ENCODE data around the gene MYO6. TPM values are rescaled to one million over a fixed set of nuclear protein-coding genes. Genes with fewer than 3 reads are reported as not detected.

Gene MYO6
- total RNA-seq, 1 experiment from 2014 or later = 44.1 TPM

DNA sequence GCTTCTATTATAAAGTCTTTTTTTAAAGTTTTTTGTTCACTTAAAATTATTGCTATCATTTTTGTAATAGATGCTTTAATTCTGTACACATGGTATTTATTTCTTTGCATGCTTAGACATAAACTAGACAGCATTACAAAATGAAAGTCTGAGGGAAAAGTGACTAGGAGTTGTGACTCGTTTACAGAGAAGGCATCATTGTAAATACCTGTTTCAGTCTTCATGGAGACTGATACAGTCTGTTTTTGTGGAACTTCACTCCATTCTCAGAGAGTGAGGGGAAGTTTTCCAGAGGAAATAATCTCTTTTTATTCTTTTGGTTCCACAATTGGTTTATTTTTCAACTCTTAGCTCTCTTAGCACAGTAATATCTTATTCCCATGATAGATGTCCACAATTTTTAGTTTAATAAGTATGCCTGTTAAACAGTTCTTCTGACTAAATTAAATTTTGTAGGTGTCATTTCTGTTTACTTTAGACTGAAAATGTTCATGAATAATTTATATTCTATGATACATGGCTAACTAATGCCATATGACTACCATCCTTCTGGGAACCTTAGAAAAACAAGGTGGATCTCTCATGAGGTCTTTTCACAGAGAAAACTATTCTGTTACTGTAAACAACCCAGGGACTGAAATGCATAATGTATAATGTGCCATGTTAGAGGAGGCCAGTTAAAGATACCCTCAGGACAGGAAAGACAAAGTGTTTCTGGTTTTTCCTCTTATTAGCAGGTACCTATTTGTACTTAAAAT is 69.2 kb downstream of the MYO6 start:
- H3K27me3 ChIP-seq (ENCODE audit: insufficient read depth, low read length) = no peaks in the 10 kb centered on the region
- no peak overlapping the region for H2AFZ ChIP-seq (ENCODE audit: low read depth, low read length, poor library complexity, severe bottlenecking)
- no peak overlapping the region for H3K4me2 ChIP-seq (ENCODE audit: low read length)
- BruUV-seq (replicated peaks) = no TSS peak
- H3K4me1 ChIP-seq (ENCODE audit: control insufficient read depth in 1 of 2, insufficient read depth in 2 of 2, low read length in 2 of 2) = no peaks in the 10 kb centered on the region
- TF ChIP-seq FOSL1 (IDR thresholded peaks at IDR 0.05; ENCODE audit: low read depth) (no peak), SRF (IDR thresholded peaks at IDR 0.05; ENCODE audit: low read depth) (no peak), POLR2A (IDR thresholded peaks at IDR 0.05; ENCODE audit: borderline replicate concordance, extremely low read depth, insufficient read depth, insufficient read length) (no peak), EZH2phosphoT487 (IDR thresholded peaks at IDR 0.05; ENCODE audit: borderline replicate concordance) (no peak), SIN3A (IDR thresholded peaks at IDR 0.05; ENCODE audit: low read depth) (no peak), ZFX (IDR thresholded peaks at IDR 0.05) (no peak), ELF1 (IDR thresholded peaks at IDR 0.05; ENCODE audit: borderline replicate concordance, low read depth) (no peak)
- TF ChIP-seq, protein P1, sequence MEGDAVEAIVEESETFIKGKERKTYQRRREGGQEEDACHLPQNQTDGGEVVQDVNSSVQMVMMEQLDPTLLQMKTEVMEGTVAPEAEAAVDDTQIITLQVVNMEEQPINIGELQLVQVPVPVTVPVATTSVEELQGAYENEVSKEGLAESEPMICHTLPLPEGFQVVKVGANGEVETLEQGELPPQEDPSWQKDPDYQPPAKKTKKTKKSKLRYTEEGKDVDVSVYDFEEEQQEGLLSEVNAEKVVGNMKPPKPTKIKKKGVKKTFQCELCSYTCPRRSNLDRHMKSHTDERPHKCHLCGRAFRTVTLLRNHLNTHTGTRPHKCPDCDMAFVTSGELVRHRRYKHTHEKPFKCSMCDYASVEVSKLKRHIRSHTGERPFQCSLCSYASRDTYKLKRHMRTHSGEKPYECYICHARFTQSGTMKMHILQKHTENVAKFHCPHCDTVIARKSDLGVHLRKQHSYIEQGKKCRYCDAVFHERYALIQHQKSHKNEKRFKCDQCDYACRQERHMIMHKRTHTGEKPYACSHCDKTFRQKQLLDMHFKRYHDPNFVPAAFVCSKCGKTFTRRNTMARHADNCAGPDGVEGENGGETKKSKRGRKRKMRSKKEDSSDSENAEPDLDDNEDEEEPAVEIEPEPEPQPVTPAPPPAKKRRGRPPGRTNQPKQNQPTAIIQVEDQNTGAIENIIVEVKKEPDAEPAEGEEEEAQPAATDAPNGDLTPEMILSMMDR (IDR thresholded peaks at IDR 0.05 in 2 of 3, conservative IDR thresholded peaks at IDR 0.05 in 1 of 3; ENCODE audit: borderline replicate concordance in 1 of 3, insufficient read depth in 1 of 3, low read depth in 2 of 3, low read length in 2 of 3) = no peak
- H3K27ac ChIP-seq (ENCODE audit: low read depth, low read length) = no peak overlapping the region
- H3K36me3 ChIP-seq (ENCODE audit: control insufficient read depth in 1 of 2, insufficient read depth in 2 of 2, low read length in 2 of 2) = peaks cover 0 to 10% of the 10 kb centered on the region in 2 experiments; a peak in 2 of 4 replicates
- POLR2A ChIA-PET = no interaction called here
- ATAC-seq (no peak), DNase-seq (ENCODE audit: low read depth, low spot score) (no peak)
- CTCF ChIA-PET = no interaction called here
- H3K9me3 ChIP-seq (ENCODE audit: control insufficient read depth in 1 of 2, insufficient read depth in 1 of 2, low read depth in 1 of 2, low read length in 2 of 2) = no peaks in the 10 kb centered on the region
- no peaks in the 10 kb centered on the region for H3K9me2 ChIP-seq (ENCODE audit: insufficient read depth)
- H4K20me1 ChIP-seq (ENCODE audit: insufficient read depth) = no peaks in the 10 kb centered on the region
- H3K79me2 ChIP-seq (ENCODE audit: insufficient read depth, low read length) = no peaks in the 10 kb centered on the region; the same call in none of the 2 replicates
- RAD21 ChIA-PET (ENCODE audit: low non-redundant PET in 1 of 2, low total read pairs in 2 of 2, uncharacterized antibody in 2 of 2, unreplicated experiment in 2 of 2) = no interaction called here
- intact Hi-C loops (cut with micrococcal nuclease) = no loop called here
- no peak overlapping the region for H3K4me3 ChIP-seq (replicated peaks in 1 of 2; ENCODE audit: low read depth in 1 of 2, low read length in 2 of 2)
- no peak overlapping the region for H3K9ac ChIP-seq (ENCODE audit: low read length)

All from HCT116 (cell line).